DND-41 (cell line): ENCODE results near the gene MYNN.

Experiments used
- ATAC-seq: fragments of 200-7000 bp; cut with Tn5 transposase; 3 replicates; pipeline ENCODE4 v1.9.1; 2021; ENCODE audit warnings: low read depth; ENCODE audit not compliant: insufficient read depth
- DNase-seq: peaks from one replicate; pipeline ENCODE4 v3.0.0-alpha.2; 2020
- H2AFZ ChIP-seq: 2 replicates; pipeline ENCODE4 v1.6.0; 2012; ENCODE audit warnings: low read depth, low read length
- H3K27ac ChIP-seq: 2 replicates; pipeline ENCODE4 v1.5.1; 2012; ENCODE audit warnings: low read length, inconsistent platforms
- H3K27me3 ChIP-seq: fragments of 200-600 bp; sonication (generic); 2 replicates; pipeline ENCODE4 v1.6.0; 2012; ENCODE audit warnings: low read length, mild to moderate bottlenecking, inconsistent platforms; ENCODE audit not compliant: insufficient read depth, poor library complexity
- H3K36me3 ChIP-seq: 2 replicates; pipeline ENCODE4 v1.5.1; 2012; ENCODE audit warnings: low read length, inconsistent platforms; ENCODE audit not compliant: insufficient read depth
- H3K4me1 ChIP-seq: 2 replicates; pipeline ENCODE4 v1.5.1; 2012; ENCODE audit warnings: mild to moderate bottlenecking, low read length; ENCODE audit not compliant: insufficient read depth
- H3K4me2 ChIP-seq: 2 replicates; pipeline ENCODE4 v1.6.0; 2012; ENCODE audit warnings: mild to moderate bottlenecking, moderate library complexity, low read length, inconsistent platforms; ENCODE audit not compliant: insufficient read depth
- H3K4me3 ChIP-seq, 2 experiments: fragments of 200-600 bp in 1 of 2; shearing (Covaris generic) in 1 of 2; 2 replicates each; pipeline ENCODE4 v1.5.1; 2012 to 2016; ENCODE audit warnings: inconsistent platforms in 2 of 2, low read length in 2 of 2, mild to moderate bottlenecking in 2 of 2, low read depth in 1 of 2, moderate library complexity in 1 of 2
- H3K79me2 ChIP-seq: 2 replicates; pipeline ENCODE4 v1.6.0; 2012; ENCODE audit warnings: low read length, inconsistent platforms; ENCODE audit not compliant: insufficient read depth
- H3K9ac ChIP-seq: 2 replicates; pipeline ENCODE4 v1.6.0; 2012; ENCODE audit warnings: low read depth, mild to moderate bottlenecking, inconsistent platforms, low read length, moderate library complexity
- H3K9me3 ChIP-seq: 2 replicates; pipeline ENCODE4 v1.5.1; 2012; ENCODE audit warnings: low read length, moderate library complexity, mild to moderate bottlenecking, inconsistent platforms; ENCODE audit not compliant: insufficient read depth, severe bottlenecking
- H4K20me1 ChIP-seq: 2 replicates; pipeline ENCODE4 v1.6.0; 2012; ENCODE audit warnings: low read length; ENCODE audit not compliant: insufficient read depth
- EZH2 ChIP-seq: IDR thresholded peaks from 3 replicates; pipeline ENCODE4 v1.6.1; 2012; ENCODE audit warnings: borderline replicate concordance, low read depth, mild to moderate bottlenecking, moderate library complexity, low read length, inconsistent platforms; ENCODE audit not compliant: severe bottlenecking
- TF ChIP-seq, protein P1 (sequence below): IDR thresholded peaks from 2 replicates; pipeline ENCODE4 v1.5.1; 2012; ENCODE audit warnings: borderline replicate concordance, low read length, moderate library complexity, mild to moderate bottlenecking; ENCODE audit not compliant: poor library complexity, severe bottlenecking; ENCODE audit errors: extremely low read depth

MYNN gene

DNA sequence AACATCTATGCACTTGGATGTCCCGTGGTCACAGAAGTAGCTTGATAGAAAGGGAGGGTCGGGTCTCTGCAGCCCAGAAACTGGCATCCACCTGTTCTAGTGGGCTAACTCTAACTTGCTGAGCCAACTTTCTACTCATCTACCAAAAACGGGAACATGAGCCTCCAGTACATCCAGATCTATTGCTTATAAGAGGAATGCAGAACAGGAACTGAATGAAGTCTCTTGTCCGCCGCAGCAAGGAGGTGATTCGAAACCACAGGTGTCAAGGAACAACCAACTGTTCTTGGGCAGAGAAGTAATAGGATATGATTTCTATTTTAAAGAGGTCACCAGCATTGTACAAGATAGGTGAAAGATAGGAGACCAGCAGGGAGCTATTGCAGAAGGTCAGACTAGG, 26.3 kb upstream of the MYNN start:
- Histone ChIP-seq H3K36me3 (no peaks in the 10 kb centered on the region), H3K4me1 (no peaks in the 10 kb centered on the region), H3K27me3 (peaks cover 35% of the 10 kb centered on the region), H2AFZ (no peak overlapping the region), H3K4me2 (no peak overlapping the region), H3K27ac (no peak overlapping the region), H4K20me1 (no peaks in the 10 kb centered on the region; the same call in 1 of the 2 replicates), H3K79me2 (no peaks in the 10 kb centered on the region), H3K4me3 (no peak overlapping the region), H3K9ac (no peak overlapping the region), H3K9me3 (no peaks in the 10 kb centered on the region)
- TF ChIP-seq EZH2 = no peak
- TF ChIP-seq, protein P1, sequence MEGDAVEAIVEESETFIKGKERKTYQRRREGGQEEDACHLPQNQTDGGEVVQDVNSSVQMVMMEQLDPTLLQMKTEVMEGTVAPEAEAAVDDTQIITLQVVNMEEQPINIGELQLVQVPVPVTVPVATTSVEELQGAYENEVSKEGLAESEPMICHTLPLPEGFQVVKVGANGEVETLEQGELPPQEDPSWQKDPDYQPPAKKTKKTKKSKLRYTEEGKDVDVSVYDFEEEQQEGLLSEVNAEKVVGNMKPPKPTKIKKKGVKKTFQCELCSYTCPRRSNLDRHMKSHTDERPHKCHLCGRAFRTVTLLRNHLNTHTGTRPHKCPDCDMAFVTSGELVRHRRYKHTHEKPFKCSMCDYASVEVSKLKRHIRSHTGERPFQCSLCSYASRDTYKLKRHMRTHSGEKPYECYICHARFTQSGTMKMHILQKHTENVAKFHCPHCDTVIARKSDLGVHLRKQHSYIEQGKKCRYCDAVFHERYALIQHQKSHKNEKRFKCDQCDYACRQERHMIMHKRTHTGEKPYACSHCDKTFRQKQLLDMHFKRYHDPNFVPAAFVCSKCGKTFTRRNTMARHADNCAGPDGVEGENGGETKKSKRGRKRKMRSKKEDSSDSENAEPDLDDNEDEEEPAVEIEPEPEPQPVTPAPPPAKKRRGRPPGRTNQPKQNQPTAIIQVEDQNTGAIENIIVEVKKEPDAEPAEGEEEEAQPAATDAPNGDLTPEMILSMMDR = no peak
- ATAC-seq (no peak), DNase-seq (no peak)

- H4K20me1 ChIP-seq = no peaks in the 10 kb centered on the region; the same call in 1 of the 2 replicates
- no peak overlapping the region for H3K9ac ChIP-seq
- no peak for DNase-seq
- ATAC-seq = no peak
- H3K27me3 ChIP-seq = peaks cover 35% of the 10 kb centered on the region
- no peaks in the 10 kb centered on the region for H3K4me1 ChIP-seq
- no peaks in the 10 kb centered on the region for H3K36me3 ChIP-seq
- H3K27ac ChIP-seq = no peak overlapping the region
- H3K9me3 ChIP-seq = no peaks in the 10 kb centered on the region
- H3K4me2 ChIP-seq = no peak overlapping the region
- no peak overlapping the region for H3K4me3 ChIP-seq
- no peak overlapping the region for H2AFZ ChIP-seq
- TF ChIP-seq, protein P1 = no peak
- no peak for TF ChIP-seq EZH2
- no peaks in the 10 kb centered on the region for H3K79me2 ChIP-seq
Measured at GRCh38 chr3:169748670-169749069, 24.5 kb upstream of the MYNN start.

DNA sequence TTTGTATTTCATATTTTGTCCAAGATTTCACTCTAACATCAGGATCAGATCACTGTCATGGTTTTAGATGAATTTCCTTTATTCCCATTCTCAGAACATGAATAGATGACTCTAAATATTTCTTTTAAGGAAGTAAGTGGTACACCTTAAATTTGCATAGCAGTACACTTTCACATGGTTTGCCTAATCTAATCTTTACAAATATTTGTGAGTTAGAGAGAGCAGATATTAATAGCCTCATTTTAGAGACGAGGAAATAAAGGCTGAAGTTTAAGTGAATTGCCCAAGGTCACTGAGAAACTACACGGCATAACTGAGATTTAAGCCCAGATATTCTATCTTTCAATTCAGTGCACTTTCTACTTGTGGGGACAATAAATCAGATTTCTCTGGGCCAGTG, 22.5 kb upstream of the MYNN start:
- Histone ChIP-seq H3K27me3 (peaks cover 31% of the 10 kb centered on the region), H3K9me3 (no peaks in the 10 kb centered on the region), H3K4me2 (no peak overlapping the region), H4K20me1 (no peaks in the 10 kb centered on the region), H3K9ac (no peak overlapping the region), H3K79me2 (no peaks in the 10 kb centered on the region), H3K36me3 (no peaks in the 10 kb centered on the region), H3K27ac (no peak overlapping the region), H3K4me1 (no peaks in the 10 kb centered on the region), H2AFZ (no peak overlapping the region), H3K4me3 (no peak overlapping the region)
- TF ChIP-seq, protein P1 = no peak
- TF ChIP-seq EZH2 = no peak
- no peak for ATAC-seq
- no peak for DNase-seq

- Histone ChIP-seq H3K4me2 (no peak overlapping the region), H3K27me3 (peaks cover 21% of the 10 kb centered on the region), H3K9me3 (no peaks in the 10 kb centered on the region), H3K4me1 (no peaks in the 10 kb centered on the region), H3K79me2 (no peaks in the 10 kb centered on the region), H3K36me3 (no peaks in the 10 kb centered on the region), H4K20me1 (no peaks in the 10 kb centered on the region), H2AFZ (no peak overlapping the region), H3K4me3 (no peak overlapping the region), H3K27ac (no peak overlapping the region), H3K9ac (no peak overlapping the region)
- no peak for TF ChIP-seq EZH2
- TF ChIP-seq, protein P1 = no peak
- ATAC-seq (no peak), DNase-seq (no peak)
Measured at GRCh38 chr3:169751875-169752274, 21.3 kb upstream of the MYNN start.
